Smooth muscle cell (in vitro differentiated cells): ENCODE measurements around the gene SLC22A16. TPM values are rescaled to one million over a fixed set of nuclear protein-coding genes. Genes with fewer than 3 reads are reported as not detected.

ENCODE experiments used
- DNase-seq: peaks from one replicate; lab custom pipeline; 2025; ENCODE audit not compliant: unreplicated experiment; lab: John Stamatoyannopoulos, UW
- H2AFZ ChIP-seq: fragments of 200-600 bp; sonication (generic); 2 replicates; pipeline ENCODE4 v1.6.0; 2016; ENCODE audit warnings: antibody characterized with exemption, low read depth, mild to moderate bottlenecking
- H3F3A ChIP-seq: fragments of 200-600 bp; sonication (generic); 2 replicates; pipeline ENCODE4 v1.6.0; 2017; ENCODE audit warnings: antibody characterized with exemption, low read depth
- H3K27ac ChIP-seq: fragments of 200-600 bp; sonication (generic); 2 replicates; pipeline ENCODE4 v1.5.1; 2016; ENCODE audit warnings: low read depth, mild to moderate bottlenecking
- H3K27me3 ChIP-seq: fragments of 200-600 bp; sonication (generic); 2 replicates; pipeline ENCODE4 v1.6.1; 2016; ENCODE audit warnings: low read depth, mild to moderate bottlenecking
- H3K36me3 ChIP-seq: fragments of 200-600 bp; sonication (generic); 2 replicates; pipeline ENCODE4 v1.5.1; 2016; ENCODE audit warnings: low read depth
- H3K4me1 ChIP-seq: fragments of 200-600 bp; sonication (generic); 2 replicates; pipeline ENCODE4 v1.5.1; 2016; ENCODE audit warnings: low read depth
- H3K4me2 ChIP-seq: fragments of 200-600 bp; sonication (generic); 2 replicates; pipeline ENCODE4 v1.6.0; 2016; ENCODE audit warnings: mild to moderate bottlenecking
- H3K4me3 ChIP-seq: fragments of 200-600 bp; sonication (generic); 2 replicates; pipeline ENCODE4 v1.5.1; 2016; ENCODE audit warnings: mild to moderate bottlenecking
- H3K79me2 ChIP-seq: fragments of 200-600 bp; sonication (generic); 2 replicates; pipeline ENCODE4 v1.6.0; 2016; ENCODE audit warnings: low read depth, mild to moderate bottlenecking
- H3K9ac ChIP-seq: fragments of 200-600 bp; sonication (generic); 2 replicates; pipeline ENCODE4 v1.6.0; 2016; ENCODE audit warnings: low read depth
- H3K9me3 ChIP-seq: fragments of 200-600 bp; sonication (generic); replicated peaks from 2 replicates; pipeline ENCODE4 v1.5.1; 2016; ENCODE audit warnings: low read depth
- H4K20me1 ChIP-seq: fragments of 200-600 bp; sonication (generic); 2 replicates; pipeline ENCODE4 v1.6.0; 2016; ENCODE audit warnings: low read depth
- CTCF ChIP-seq: fragments of 200-600 bp; sonication (generic); IDR thresholded peaks from 2 replicates; pipeline ENCODE4 v1.5.1; 2017; ENCODE audit warnings: borderline replicate concordance, mild to moderate bottlenecking, antibody characterized with exemption; ENCODE audit not compliant: insufficient read depth, poor library complexity, severe bottlenecking
- WGBS: methylation state at CpG from one replicate; pipeline ENCODE4 v1.1.7; 2016; ENCODE audit warnings: low lambda C conversion rate; 5-methylcytosine and 5-hydroxymethylcytosine counted together
- polyA plus RNA-seq: library from polyadenylated mRNA; unstranded; fragments of >200 nt; fragmentation: Nextera tagmentation; extraction: Ambion mirVana; gene quantifications from 2 replicates; pipeline ENCODE4 v1.2.1, GENCODE V29; 2016
- total RNA-seq: library from RNA; depleted of rRNA; stranded (reverse); fragments of >200 nt; gene quantifications from 2 replicates; pipeline ENCODE4 v1.2.3, GENCODE V29; 2014

SLC22A16 gene
- total and polyA plus RNA-seq, 2 experiments from 2014 or later, result not detected

GRCh38 chr6:110400208-110400607, 76.2 kb downstream of the SLC22A16 start:
- no peak for DNase-seq
- no peaks in the 10 kb centered on the region for H3K36me3 ChIP-seq
- H3K79me2 ChIP-seq, result no peaks in the 10 kb centered on the region
- H3K9ac ChIP-seq, result no peak overlapping the region
- TF ChIP-seq CTCF, result no peak
- H3F3A ChIP-seq, result no peaks in the 10 kb centered on the region
- H3K4me3 ChIP-seq, result no peak overlapping the region
- no peaks in the 10 kb centered on the region for H3K9me3 ChIP-seq
- no peak overlapping the region for H3K4me2 ChIP-seq
- H2AFZ ChIP-seq, result no peak overlapping the region
- no peak overlapping the region for H3K27ac ChIP-seq
- H3K4me1 ChIP-seq, result no peaks in the 10 kb centered on the region
- H3K27me3 ChIP-seq, result no peaks in the 10 kb centered on the region
- no peaks in the 10 kb centered on the region for H4K20me1 ChIP-seq
- WGBS, result 98% methylated on average over 18 of the region's 18 CpGs

- Histone ChIP-seq H3K79me2 (no peaks in the 10 kb centered on the region), H3K9ac (no peak overlapping the region), H3K4me3 (no peak overlapping the region), H3K27me3 (no peaks in the 10 kb centered on the region), H3F3A (no peaks in the 10 kb centered on the region), H4K20me1 (no peaks in the 10 kb centered on the region), H3K27ac (no peak overlapping the region), H3K4me1 (no peaks in the 10 kb centered on the region), H3K9me3 (no peaks in the 10 kb centered on the region), H2AFZ (no peak overlapping the region), H3K4me2 (no peak overlapping the region), H3K36me3 (no peaks in the 10 kb centered on the region)
- 94% methylated on average over 33 of the region's 43 CpGs for WGBS
- no peak for TF ChIP-seq CTCF
- DNase-seq, result no peak
These were observed 77.0 kb downstream of the SLC22A16 start for GRCh38 chr6:110399219-110400071.

- Histone ChIP-seq H3K4me2 (no peak overlapping the region), H3K4me3 (no peak overlapping the region), H3K36me3 (no peaks in the 10 kb centered on the region), H3K9ac (no peak overlapping the region), H3K79me2 (no peaks in the 10 kb centered on the region), H3K9me3 (no peaks in the 10 kb centered on the region), H3F3A (no peaks in the 10 kb centered on the region), H3K27me3 (no peaks in the 10 kb centered on the region), H3K4me1 (no peaks in the 10 kb centered on the region), H3K27ac (no peak overlapping the region), H2AFZ (peak overlapping the region; percentile 2), H4K20me1 (no peaks in the 10 kb centered on the region)
- no peak for TF ChIP-seq CTCF
- 70% methylated on average over 4 of the region's 4 CpGs for WGBS
- DNase-seq, result no peak
These were observed 77.6 kb downstream of the SLC22A16 start for GRCh38 chr6:110398778-110399177.

GRCh38 chr6:110395221-110395620, 81.2 kb downstream of the SLC22A16 start:
- WGBS, result 98% methylated on average over 4 of the region's 4 CpGs
- no peak overlapping the region for H3K4me2 ChIP-seq

More at GRCh38 chr6:110395221-110395620, 81.2 kb downstream of the SLC22A16 start:
- Histone ChIP-seq H2AFZ (no peak overlapping the region), H3K9ac (no peak overlapping the region), H4K20me1 (no peaks in the 10 kb centered on the region), H3K4me3 (no peak overlapping the region), H3K4me1 (no peaks in the 10 kb centered on the region), H3K36me3 (no peaks in the 10 kb centered on the region), H3K9me3 (no peaks in the 10 kb centered on the region), H3K79me2 (no peaks in the 10 kb centered on the region), H3F3A (no peaks in the 10 kb centered on the region), H3K27me3 (no peaks in the 10 kb centered on the region), H3K27ac (no peak overlapping the region)
- no peak for DNase-seq
- no peak for TF ChIP-seq CTCF
